ENCODE results near the gene DHRS12. TPM values are rescaled to one million over a fixed set of nuclear protein-coding genes. Genes with fewer than 3 reads are reported as not detected.

Gene DHRS12
- total RNA-seq, 1 donor from 2014 or later: 17.3 TPM

- H3K4me3 Mint-ChIP-seq: no peak overlapping the region
- TF ChIP-seq CTCF (IDR thresholded peaks at IDR 0.05; ENCODE audit: unreplicated experiment): no peak
- no peak for DNase-seq (ENCODE audit: low spot score in 2 of 2, unreplicated experiment in 2 of 2)
- peaks cover 2% of the 10 kb centered on the region for H3K4me1 Mint-ChIP-seq
- H3K36me3 Mint-ChIP-seq: no peaks in the 10 kb centered on the region
- no peak overlapping the region for H3K27ac Mint-ChIP-seq
- H3K9me3 Mint-ChIP-seq: no peaks in the 10 kb centered on the region
- peaks cover 2% of the 10 kb centered on the region for H3K27me3 Mint-ChIP-seq (ENCODE audit: low read depth)
These were observed 28.6 kb upstream of the DHRS12 start for GRCh38 chr13:51832471-51833152.

GRCh38 chr13:51831519-51831918, 27.6 kb upstream of the DHRS12 start:
- DNase-seq (ENCODE audit: low spot score in 2 of 2, unreplicated experiment in 2 of 2): no peak

GRCh38 chr13:51829568-51829899, 25.6 kb upstream of the DHRS12 start:
- Mint-ChIP-seq H3K4me3 (no peak overlapping the region), H3K4me1 (peaks cover 21% of the 10 kb centered on the region), H3K9me3 (no peaks in the 10 kb centered on the region), H3K36me3 (no peaks in the 10 kb centered on the region), H3K27me3 (ENCODE audit: low read depth) (peaks cover 2% of the 10 kb centered on the region), H3K27ac (no peak overlapping the region)
- DNase-seq (ENCODE audit: low spot score in 2 of 2, unreplicated experiment in 2 of 2): no peak
- TF ChIP-seq CTCF (IDR thresholded peaks at IDR 0.05; ENCODE audit: unreplicated experiment): no peak

More at GRCh38 chr13:51831519-51831918, 27.6 kb upstream of the DHRS12 start:
- Mint-ChIP-seq H3K27me3 (ENCODE audit: low read depth) (peaks cover 2% of the 10 kb centered on the region), H3K4me3 (no peak overlapping the region), H3K27ac (no peak overlapping the region), H3K36me3 (no peaks in the 10 kb centered on the region), H3K9me3 (no peaks in the 10 kb centered on the region), H3K4me1 (peaks cover 9% of the 10 kb centered on the region)
- no peak for TF ChIP-seq CTCF (IDR thresholded peaks at IDR 0.05; ENCODE audit: unreplicated experiment)

GRCh38 chr13:51828730-51829567, 25.0 kb upstream of the DHRS12 start:
- no peak for TF ChIP-seq CTCF (IDR thresholded peaks at IDR 0.05; ENCODE audit: unreplicated experiment)
- Mint-ChIP-seq H3K27ac (no peak overlapping the region), H3K27me3 (ENCODE audit: low read depth) (peaks cover 2% of the 10 kb centered on the region), H3K36me3 (no peaks in the 10 kb centered on the region), H3K4me1 (peaks cover 21% of the 10 kb centered on the region), H3K9me3 (no peaks in the 10 kb centered on the region), H3K4me3 (no peak overlapping the region)
- DNase-seq (ENCODE audit: low spot score in 2 of 2, unreplicated experiment in 2 of 2): no peak

- no peak for DNase-seq (ENCODE audit: low spot score in 2 of 2, unreplicated experiment in 2 of 2)
- no peak for TF ChIP-seq CTCF (IDR thresholded peaks at IDR 0.05; ENCODE audit: unreplicated experiment)
- Mint-ChIP-seq H3K27ac (no peak overlapping the region), H3K9me3 (no peaks in the 10 kb centered on the region), H3K27me3 (ENCODE audit: low read depth) (no peaks in the 10 kb centered on the region), H3K4me1 (peaks cover 21% of the 10 kb centered on the region), H3K36me3 (no peaks in the 10 kb centered on the region), H3K4me3 (no peak overlapping the region)
These were observed 23.3 kb upstream of the DHRS12 start for GRCh38 chr13:51827254-51827653.

All from mesothelial cell of epicardium (in vitro differentiated cells).